ENCODE measurements around the gene DCDC2C.

GRCh38 chr2:3870222-3870621, 166.8 kb downstream of the DCDC2C start:
- TF ChIP-seq CTCF (conservative IDR thresholded peaks at IDR 0.05 in 1 of 2, IDR thresholded peaks at IDR 0.05 in 1 of 2; ENCODE audit: low read depth in 1 of 2, low read length in 2 of 2), result no peak
- no peak for TF ChIP-seq EZH2 (IDR thresholded peaks at IDR 0.05; ENCODE audit: low read length, missing control alignments)

Measured in fibroblast of lung (primary cell).